ENCODE data around the gene KCNQ1. TPM values are rescaled to one million over a fixed set of nuclear protein-coding genes. Genes with fewer than 3 reads are reported as not detected.

The KCNQ1 gene
- polyA plus RNA-seq, 1 donor from 2014 or later = not detected

- no peaks in the 10 kb centered on the region for H4K20me1 ChIP-seq (ENCODE audit: insufficient read depth)
- H3K27me3 ChIP-seq (ENCODE audit: insufficient read depth, low read depth, low read length) = no peaks in the 10 kb centered on the region
- no peaks in the 10 kb centered on the region for H3K79me2 ChIP-seq (replicated peaks; ENCODE audit: insufficient read depth, low read length)
- no peak overlapping the region for H3K27ac ChIP-seq (ENCODE audit: low read length)
- H3K4me3 ChIP-seq (ENCODE audit: low read length) = no peak overlapping the region
- no peak overlapping the region for H3K9ac ChIP-seq (ENCODE audit: low read length)
- no peak for TF ChIP-seq EP300 (conservative IDR thresholded peaks at IDR 0.05; ENCODE audit: poor library complexity, severe bottlenecking)
- H2AFZ ChIP-seq (ENCODE audit: low read depth, low read length) = no peak overlapping the region
- no peak overlapping the region for H3K4me2 ChIP-seq (ENCODE audit: low read length)
- H3K9me2 ChIP-seq (ENCODE audit: insufficient read depth, low read length) = no peaks in the 10 kb centered on the region
- no peaks in the 10 kb centered on the region for H3K9me3 ChIP-seq (ENCODE audit: low read length)
- H3F3A ChIP-seq (ENCODE audit: insufficient read depth, low read length, poor library complexity, severe bottlenecking) = no peaks in the 10 kb centered on the region
- H3K36me3 ChIP-seq (ENCODE audit: insufficient read depth, low read length) = no peaks in the 10 kb centered on the region
Observed at GRCh38 chr11:2526808-2527381, 82.1 kb downstream of the KCNQ1 start.

- no peaks in the 10 kb centered on the region for H3K36me3 ChIP-seq (ENCODE audit: insufficient read depth, low read length)
- H3K9ac ChIP-seq (ENCODE audit: low read length) = no peak overlapping the region
- H3K9me3 ChIP-seq (ENCODE audit: low read length) = no peaks in the 10 kb centered on the region
- no peaks in the 10 kb centered on the region for H3K79me2 ChIP-seq (replicated peaks; ENCODE audit: insufficient read depth, low read length)
- no peak overlapping the region for H3K4me3 ChIP-seq (ENCODE audit: low read length)
- H4K20me1 ChIP-seq (ENCODE audit: insufficient read depth) = no peaks in the 10 kb centered on the region
- TF ChIP-seq POLR2AphosphoS5 (IDR thresholded peaks at IDR 0.05) = no peak
- TF ChIP-seq EP300 (conservative IDR thresholded peaks at IDR 0.05; ENCODE audit: poor library complexity, severe bottlenecking) = no peak
- no peak for TF ChIP-seq REST (IDR thresholded peaks at IDR 0.05; ENCODE audit: borderline replicate concordance)
- TF ChIP-seq SMC3 (conservative IDR thresholded peaks at IDR 0.05; ENCODE audit: poor library complexity) = no peak
- no peak for TF ChIP-seq RAD21 (conservative IDR thresholded peaks at IDR 0.05)
- TF ChIP-seq EZH2 (IDR thresholded peaks at IDR 0.05; ENCODE audit: borderline replicate concordance, insufficient read depth, low read length, poor library complexity, severe bottlenecking) = no peak
- no peak for TF ChIP-seq TAF1 (IDR thresholded peaks at IDR 0.05; ENCODE audit: low read depth)
- TF ChIP-seq MXI1 (conservative IDR thresholded peaks at IDR 0.05; ENCODE audit: poor library complexity, severe bottlenecking) = no peak
- no peak for TF ChIP-seq CTCF (IDR thresholded peaks at IDR 0.05; ENCODE audit: poor library complexity, severe bottlenecking)
- H2AFZ ChIP-seq (ENCODE audit: low read depth, low read length) = no peak overlapping the region
- no peak overlapping the region for H3K27ac ChIP-seq (ENCODE audit: low read length)
- H3K9me2 ChIP-seq (ENCODE audit: insufficient read depth, low read length) = no peaks in the 10 kb centered on the region
- H3K4me2 ChIP-seq (ENCODE audit: low read length) = no peak overlapping the region
- no peaks in the 10 kb centered on the region for H3K27me3 ChIP-seq (ENCODE audit: insufficient read depth, low read depth, low read length)
- no peaks in the 10 kb centered on the region for H3F3A ChIP-seq (ENCODE audit: insufficient read depth, low read length, poor library complexity, severe bottlenecking)
Observed at GRCh38 chr11:2527621-2528291, 82.9 kb downstream of the KCNQ1 start.

All from neural cell (in vitro differentiated cells).